ENCODE data around the gene DESI1. TPM values are rescaled to one million over a fixed set of nuclear protein-coding genes. Genes with fewer than 3 reads are reported as not detected.

DESI1 gene
- total RNA-seq, 2 experiments from 2014 or later: 48.0 to 55.1 TPM

DNA sequence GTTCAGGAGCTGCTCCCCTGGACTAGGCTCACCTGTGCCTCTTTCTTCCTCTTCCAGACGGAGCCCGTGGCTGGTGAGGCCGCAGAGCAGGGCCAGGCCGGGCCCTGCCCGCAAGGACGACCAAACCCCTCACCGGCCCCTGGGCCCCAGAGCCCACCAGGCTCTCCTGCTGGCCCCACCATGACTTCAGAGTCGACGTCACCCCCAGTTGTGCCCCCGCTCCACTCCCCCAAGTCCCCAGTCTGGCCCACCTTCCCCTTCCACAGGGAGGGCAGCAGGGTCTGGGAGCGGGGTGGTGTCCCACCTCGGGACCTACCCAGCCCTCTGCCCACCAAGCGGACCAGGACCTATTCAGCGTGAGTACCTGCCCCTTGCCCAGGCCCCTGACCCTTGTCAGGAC, 49.1 kb downstream of the DESI1 start:
- no peaks in the 10 kb centered on the region for H3K9me3 Mint-ChIP-seq
- TF ChIP-seq, protein P1, sequence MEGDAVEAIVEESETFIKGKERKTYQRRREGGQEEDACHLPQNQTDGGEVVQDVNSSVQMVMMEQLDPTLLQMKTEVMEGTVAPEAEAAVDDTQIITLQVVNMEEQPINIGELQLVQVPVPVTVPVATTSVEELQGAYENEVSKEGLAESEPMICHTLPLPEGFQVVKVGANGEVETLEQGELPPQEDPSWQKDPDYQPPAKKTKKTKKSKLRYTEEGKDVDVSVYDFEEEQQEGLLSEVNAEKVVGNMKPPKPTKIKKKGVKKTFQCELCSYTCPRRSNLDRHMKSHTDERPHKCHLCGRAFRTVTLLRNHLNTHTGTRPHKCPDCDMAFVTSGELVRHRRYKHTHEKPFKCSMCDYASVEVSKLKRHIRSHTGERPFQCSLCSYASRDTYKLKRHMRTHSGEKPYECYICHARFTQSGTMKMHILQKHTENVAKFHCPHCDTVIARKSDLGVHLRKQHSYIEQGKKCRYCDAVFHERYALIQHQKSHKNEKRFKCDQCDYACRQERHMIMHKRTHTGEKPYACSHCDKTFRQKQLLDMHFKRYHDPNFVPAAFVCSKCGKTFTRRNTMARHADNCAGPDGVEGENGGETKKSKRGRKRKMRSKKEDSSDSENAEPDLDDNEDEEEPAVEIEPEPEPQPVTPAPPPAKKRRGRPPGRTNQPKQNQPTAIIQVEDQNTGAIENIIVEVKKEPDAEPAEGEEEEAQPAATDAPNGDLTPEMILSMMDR (IDR thresholded peaks at IDR 0.05): no peak
- intact Hi-C loops (cut with micrococcal nuclease): no loop called here
- H3K36me3 Mint-ChIP-seq (ENCODE audit: low read depth): peaks cover 5% of the 10 kb centered on the region
- POLR2A ChIA-PET: interaction anchor here (1.0 kb wide), 1 partner anchor 12 kb away, joined by 4 read pairs; no protein-coding TSS in a partner anchor
- H3K4me3 Mint-ChIP-seq: no peak overlapping the region
- DNase-seq (no peak), ATAC-seq (no peak)
- H3K27ac Mint-ChIP-seq: no peak overlapping the region
- H3K27me3 Mint-ChIP-seq: no peaks in the 10 kb centered on the region
- CTCF ChIA-PET: interaction anchor here (1.1 kb wide), 1 partner anchor 168 kb away, joined by 3 read pairs; no protein-coding TSS in a partner anchor
- no peaks in the 10 kb centered on the region for H3K4me1 Mint-ChIP-seq (ENCODE audit: low read depth)

DNA sequence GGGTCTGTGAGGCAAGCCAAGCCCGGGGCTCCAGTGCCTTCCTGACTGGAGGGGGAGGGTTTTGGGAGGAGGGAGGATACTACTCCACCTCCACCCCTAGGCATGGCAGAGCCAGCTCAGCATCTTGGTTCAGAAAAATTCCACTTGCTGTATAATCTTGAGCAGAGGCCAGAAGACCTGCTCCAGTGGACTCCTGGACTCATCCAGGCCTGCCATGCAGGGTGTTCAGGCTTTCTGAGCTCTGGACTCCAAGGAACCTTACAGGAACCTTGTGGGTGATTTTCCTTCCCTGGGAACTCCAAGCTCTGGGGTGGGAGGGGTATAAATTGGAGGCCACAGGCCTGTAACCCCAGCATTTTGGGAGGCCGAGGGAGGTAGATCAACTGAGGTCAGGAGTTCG, 50.6 kb downstream of the DESI1 start:
- TF ChIP-seq, protein P1 (IDR thresholded peaks at IDR 0.05): no peak
- no peak overlapping the region for H3K27ac Mint-ChIP-seq
- no peak for DNase-seq
- no peak for ATAC-seq
- POLR2A ChIA-PET: interaction anchor here (0.8 to 1.5 kb wide), 4 partner anchors 20 to 119 kb away, joined by 3 to 7 read pairs (median 3); partner anchors contain the start of genes DESI1, PMM1, SNU13 and XRCC6
- H3K9me3 Mint-ChIP-seq: no peaks in the 10 kb centered on the region
- H3K4me1 Mint-ChIP-seq (ENCODE audit: low read depth): peaks cover 5% of the 10 kb centered on the region
- CTCF ChIA-PET: no interaction called here
- no peak overlapping the region for H3K4me3 Mint-ChIP-seq
- intact Hi-C loops (cut with micrococcal nuclease): no loop called here
- H3K36me3 Mint-ChIP-seq (ENCODE audit: low read depth): no peaks in the 10 kb centered on the region
- H3K27me3 Mint-ChIP-seq: no peaks in the 10 kb centered on the region

DNA sequence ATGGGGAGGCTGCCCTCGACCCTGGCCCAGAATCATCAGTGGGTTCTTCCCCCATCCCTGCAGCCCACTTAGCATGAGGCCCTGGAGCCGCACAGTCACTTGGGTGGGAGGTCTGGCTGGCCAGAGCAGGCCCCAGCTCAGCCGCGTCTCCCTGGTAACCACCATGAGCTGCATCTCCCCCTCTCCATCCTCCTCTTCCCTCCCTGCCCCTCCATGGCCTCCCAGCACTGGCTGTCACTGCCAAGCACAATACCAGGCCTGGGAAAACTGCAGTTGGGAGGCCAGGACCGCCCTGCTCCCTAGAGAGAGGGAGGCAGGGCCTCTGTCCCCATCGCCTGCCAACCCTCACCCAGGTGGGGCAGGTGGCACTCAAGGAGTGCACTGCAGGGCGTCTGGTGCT, 52.0 kb downstream of the DESI1 start:
- Mint-ChIP-seq H3K36me3 (ENCODE audit: low read depth) (no peaks in the 10 kb centered on the region), H3K27ac (no peak overlapping the region), H3K4me3 (no peak overlapping the region), H3K9me3 (no peaks in the 10 kb centered on the region), H3K4me1 (ENCODE audit: low read depth) (peaks cover 5% of the 10 kb centered on the region), H3K27me3 (no peaks in the 10 kb centered on the region)
- DNase-seq (no peak), ATAC-seq (no peak)
- POLR2A ChIA-PET: interaction anchor here (1.1 kb wide), 1 partner anchor 20 kb away, joined by 4 read pairs; the partner anchor contains the start of gene PMM1
- CTCF ChIA-PET: interaction anchor here (1.2 kb wide), 1 partner anchor 29 kb away, joined by 3 read pairs; no protein-coding TSS in a partner anchor
- intact Hi-C loops (cut with micrococcal nuclease): no loop called here
- TF ChIP-seq, protein P1 (IDR thresholded peaks at IDR 0.05): no peak

DNA sequence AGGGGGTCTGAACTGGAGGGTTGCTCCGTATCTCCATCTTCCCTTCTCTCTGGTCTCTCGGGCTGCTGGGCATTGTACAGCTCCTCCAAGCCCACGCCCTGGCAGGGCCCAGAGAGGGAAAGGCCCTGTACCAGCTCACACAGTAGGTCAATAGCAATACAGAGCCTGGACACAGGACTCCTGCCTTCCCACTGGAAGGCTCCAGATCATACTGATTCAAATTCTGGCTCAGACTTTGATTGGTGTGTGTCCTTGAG, 53.4 kb downstream of the DESI1 start:
- DNase-seq (no peak), ATAC-seq (no peak)
- intact Hi-C loops (cut with micrococcal nuclease): no loop called here
- no peaks in the 10 kb centered on the region for H3K27me3 Mint-ChIP-seq
- H3K4me1 Mint-ChIP-seq (ENCODE audit: low read depth): peaks cover 5% of the 10 kb centered on the region
- CTCF ChIA-PET: interaction anchor here (1.2 kb wide), 1 partner anchor 30 kb away, joined by 3 read pairs; no protein-coding TSS in a partner anchor
- POLR2A ChIA-PET: interaction anchor here (0.9 to 1.1 kb wide), 2 partner anchors 10 to 52 kb away, joined by 3 read pairs; no protein-coding TSS in a partner anchor
- H3K36me3 Mint-ChIP-seq (ENCODE audit: low read depth): no peaks in the 10 kb centered on the region
- TF ChIP-seq, protein P1 (IDR thresholded peaks at IDR 0.05): no peak
- H3K4me3 Mint-ChIP-seq: no peak overlapping the region
- no peaks in the 10 kb centered on the region for H3K9me3 Mint-ChIP-seq
- no peak overlapping the region for H3K27ac Mint-ChIP-seq

DNA sequence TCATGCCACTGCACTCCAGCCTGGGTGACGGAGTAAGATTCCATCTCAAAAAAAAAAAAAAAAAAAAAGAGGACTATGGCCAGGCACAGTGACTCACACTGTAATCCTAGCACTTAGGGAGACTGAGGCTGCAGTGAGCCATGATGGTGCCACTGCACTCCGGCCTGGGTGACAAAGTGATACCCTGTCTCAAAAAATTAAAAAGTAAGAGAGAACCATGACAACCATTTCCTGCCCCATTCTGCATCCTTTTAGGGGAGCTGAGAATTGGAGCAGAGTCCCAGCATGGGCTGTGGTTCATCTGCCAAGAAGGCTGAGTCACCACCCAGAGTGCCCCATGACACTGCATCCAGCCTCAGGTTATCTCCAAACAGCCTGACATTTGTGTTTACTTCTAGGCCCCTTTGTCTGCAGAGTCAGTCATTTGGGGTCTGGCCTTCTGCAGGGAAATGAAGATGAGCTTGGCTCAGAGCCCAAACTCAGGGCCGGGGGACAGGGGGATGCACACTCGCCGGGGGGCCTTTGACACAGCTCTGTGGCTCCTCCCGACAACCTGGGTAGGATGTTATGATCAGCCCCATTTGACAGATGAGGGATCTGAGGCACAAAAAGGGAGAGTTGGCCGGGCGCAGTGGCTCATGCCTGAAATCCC, 55.3 kb downstream of the DESI1 start:
- H3K4me1 Mint-ChIP-seq (ENCODE audit: low read depth): peaks cover 5% of the 10 kb centered on the region
- peak; percentile 92 for ATAC-seq
- H3K9me3 Mint-ChIP-seq: no peaks in the 10 kb centered on the region
- ChIA-PET CTCF (interaction anchor here (0.7 kb wide), 1 partner anchor 23 kb away, joined by 3 read pairs; no protein-coding TSS in a partner anchor), POLR2A (interaction anchor here (0.7 to 0.9 kb wide), 2 partner anchors 12 to 153 kb away, joined by 3 read pairs; no protein-coding TSS in a partner anchor)
- TF ChIP-seq, protein P1 (IDR thresholded peaks at IDR 0.05): no peak
- DNase-seq: peak; percentile 72
- H3K4me3 Mint-ChIP-seq: no peak overlapping the region
- intact Hi-C loops (cut with micrococcal nuclease): no loop called here
- H3K36me3 Mint-ChIP-seq (ENCODE audit: low read depth): no peaks in the 10 kb centered on the region
- no peak overlapping the region for H3K27ac Mint-ChIP-seq
- H3K27me3 Mint-ChIP-seq: peaks cover 7% of the 10 kb centered on the region

All from activated CD8-positive, alpha-beta T cell treated with anti-CD3 and anti-CD28 coated beads for 36 hours (primary cell).